ENCODE results near the gene MICALL1.

DNA sequence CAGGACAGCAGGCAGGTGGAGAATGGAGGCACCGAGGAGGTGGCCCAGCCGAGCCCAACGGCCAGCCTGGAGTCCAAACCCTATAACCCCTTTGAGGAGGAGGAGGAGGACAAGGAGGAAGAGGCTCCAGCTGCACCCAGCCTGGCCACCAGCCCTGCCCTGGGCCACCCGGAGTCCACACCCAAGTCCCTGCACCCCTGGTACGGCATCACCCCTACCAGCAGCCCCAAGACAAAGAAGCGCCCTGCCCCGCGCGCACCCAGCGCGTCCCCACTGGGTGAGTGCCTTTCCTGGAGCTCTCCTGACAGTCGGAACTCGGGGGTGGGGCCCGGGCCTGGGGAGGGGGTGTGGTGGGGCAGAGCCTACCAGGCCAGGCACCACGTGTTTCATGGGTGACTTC is 19.7 kb downstream of the MICALL1 start:
- TF ChIP-seq, protein P1, sequence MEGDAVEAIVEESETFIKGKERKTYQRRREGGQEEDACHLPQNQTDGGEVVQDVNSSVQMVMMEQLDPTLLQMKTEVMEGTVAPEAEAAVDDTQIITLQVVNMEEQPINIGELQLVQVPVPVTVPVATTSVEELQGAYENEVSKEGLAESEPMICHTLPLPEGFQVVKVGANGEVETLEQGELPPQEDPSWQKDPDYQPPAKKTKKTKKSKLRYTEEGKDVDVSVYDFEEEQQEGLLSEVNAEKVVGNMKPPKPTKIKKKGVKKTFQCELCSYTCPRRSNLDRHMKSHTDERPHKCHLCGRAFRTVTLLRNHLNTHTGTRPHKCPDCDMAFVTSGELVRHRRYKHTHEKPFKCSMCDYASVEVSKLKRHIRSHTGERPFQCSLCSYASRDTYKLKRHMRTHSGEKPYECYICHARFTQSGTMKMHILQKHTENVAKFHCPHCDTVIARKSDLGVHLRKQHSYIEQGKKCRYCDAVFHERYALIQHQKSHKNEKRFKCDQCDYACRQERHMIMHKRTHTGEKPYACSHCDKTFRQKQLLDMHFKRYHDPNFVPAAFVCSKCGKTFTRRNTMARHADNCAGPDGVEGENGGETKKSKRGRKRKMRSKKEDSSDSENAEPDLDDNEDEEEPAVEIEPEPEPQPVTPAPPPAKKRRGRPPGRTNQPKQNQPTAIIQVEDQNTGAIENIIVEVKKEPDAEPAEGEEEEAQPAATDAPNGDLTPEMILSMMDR (IDR thresholded peaks at IDR 0.05), result no peak
- TF ChIP-seq POLR2A (IDR thresholded peaks at IDR 0.05), result no peak
